Activated naive CD4-positive, alpha-beta T cell (primary cell): ENCODE measurements around the gene PSMC4.

Experiments used
- DNase-seq, 4 experiments: peaks; one replicate each; lab custom pipeline; 2025; lab: John Stamatoyannopoulos, UW

The PSMC4 gene

DNA sequence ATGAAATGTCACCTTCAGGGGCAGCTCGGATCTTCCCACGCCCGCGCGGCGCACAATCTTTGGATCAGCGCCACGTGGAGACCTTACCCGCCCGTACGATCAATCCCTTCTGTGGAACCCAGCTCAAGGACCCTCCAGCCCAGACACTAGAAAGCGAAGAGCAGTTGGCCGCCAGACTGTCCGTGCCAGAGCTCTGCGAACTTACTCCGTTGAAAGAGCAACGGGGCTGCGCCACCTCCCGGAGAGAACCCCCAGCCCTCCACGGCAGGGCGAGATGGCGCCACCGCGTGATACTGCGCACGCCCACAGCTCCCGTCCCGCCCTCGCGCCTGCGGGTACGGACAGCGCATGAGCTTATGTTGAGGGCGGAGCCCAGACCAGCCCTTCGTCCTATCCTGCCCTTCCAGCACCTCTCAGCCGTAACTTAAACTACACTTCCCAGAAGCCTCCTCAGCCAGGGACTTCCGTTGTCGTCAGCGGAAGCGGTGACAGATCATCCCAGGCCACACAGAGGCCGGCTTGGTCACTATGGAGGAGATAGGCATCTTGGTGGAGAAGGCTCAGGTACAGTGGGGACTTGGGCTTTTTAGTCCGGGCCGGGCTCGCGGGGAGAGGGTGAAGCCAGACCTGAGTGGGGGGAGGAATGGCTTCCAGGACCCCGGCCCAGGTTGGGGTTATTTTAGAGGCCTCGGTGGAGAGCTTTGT, at the start of gene PSMC4:
Gene PSMC4 (plus strand): TSS at position 491 of the 705 bp plus-strand sequence. CDS start 38 bp downstream, at position 529.
- DNase-seq, result peak; percentile 94 to 98 (median 97)

DNA sequence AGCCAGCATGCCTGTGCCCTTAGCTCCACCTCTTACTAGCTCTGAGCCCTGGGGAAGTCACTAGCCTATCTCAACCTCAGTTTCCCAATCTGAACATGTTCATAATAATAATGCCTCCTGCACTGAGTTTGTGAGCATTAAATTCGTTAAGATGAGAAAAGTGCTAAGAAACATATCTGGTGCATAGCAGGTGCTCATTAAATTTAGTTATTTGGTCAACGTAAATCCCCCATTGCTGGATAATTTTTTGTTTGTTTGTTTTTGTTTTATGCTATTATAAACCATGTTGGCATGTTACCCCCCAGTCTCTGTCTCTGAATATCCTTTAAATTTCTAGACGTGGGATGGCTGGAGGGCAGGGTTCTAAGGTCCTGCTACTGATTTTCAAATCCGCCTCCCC, 47.1 kb upstream of the PSMC4 start:
- no peak for DNase-seq

- no peak for DNase-seq
Observed at GRCh38 chr19:39924389-39924788, 46.6 kb upstream of the PSMC4 start.

GRCh38 chr19:39924952-39925351, 46.0 kb upstream of the PSMC4 start:
- no peak for DNase-seq

DNA sequence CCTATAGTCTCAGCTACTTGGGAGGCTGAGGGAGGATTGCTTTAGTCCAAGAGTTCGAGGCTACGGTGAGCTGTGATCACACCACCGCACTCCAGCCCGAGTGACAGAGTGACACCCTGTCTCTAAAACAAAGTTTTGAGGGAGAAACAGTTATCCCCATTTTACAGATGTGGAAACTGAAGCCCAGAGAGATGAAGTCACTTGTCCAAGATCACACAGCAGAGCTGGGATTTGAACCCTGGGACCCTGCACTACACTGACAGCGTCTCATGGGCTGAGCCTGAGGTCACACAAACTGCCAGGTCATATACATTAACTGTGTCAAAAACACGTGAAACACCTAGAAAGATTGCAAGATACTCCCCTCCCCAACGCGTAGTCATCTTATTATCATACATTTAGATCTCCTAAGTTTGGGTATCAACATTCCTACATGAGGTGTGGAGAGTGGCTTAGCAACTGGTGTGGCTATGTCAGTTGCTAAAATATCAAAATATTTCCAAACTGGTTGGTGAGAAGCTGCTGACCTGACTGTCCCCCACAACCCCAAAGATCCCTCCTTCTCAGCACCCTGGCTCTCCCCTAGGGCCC, 44.7 kb upstream of the PSMC4 start:
- DNase-seq, result no peak

GRCh38 chr19:39927076-39927475, 43.9 kb upstream of the PSMC4 start:
- DNase-seq, result no peak

DNA sequence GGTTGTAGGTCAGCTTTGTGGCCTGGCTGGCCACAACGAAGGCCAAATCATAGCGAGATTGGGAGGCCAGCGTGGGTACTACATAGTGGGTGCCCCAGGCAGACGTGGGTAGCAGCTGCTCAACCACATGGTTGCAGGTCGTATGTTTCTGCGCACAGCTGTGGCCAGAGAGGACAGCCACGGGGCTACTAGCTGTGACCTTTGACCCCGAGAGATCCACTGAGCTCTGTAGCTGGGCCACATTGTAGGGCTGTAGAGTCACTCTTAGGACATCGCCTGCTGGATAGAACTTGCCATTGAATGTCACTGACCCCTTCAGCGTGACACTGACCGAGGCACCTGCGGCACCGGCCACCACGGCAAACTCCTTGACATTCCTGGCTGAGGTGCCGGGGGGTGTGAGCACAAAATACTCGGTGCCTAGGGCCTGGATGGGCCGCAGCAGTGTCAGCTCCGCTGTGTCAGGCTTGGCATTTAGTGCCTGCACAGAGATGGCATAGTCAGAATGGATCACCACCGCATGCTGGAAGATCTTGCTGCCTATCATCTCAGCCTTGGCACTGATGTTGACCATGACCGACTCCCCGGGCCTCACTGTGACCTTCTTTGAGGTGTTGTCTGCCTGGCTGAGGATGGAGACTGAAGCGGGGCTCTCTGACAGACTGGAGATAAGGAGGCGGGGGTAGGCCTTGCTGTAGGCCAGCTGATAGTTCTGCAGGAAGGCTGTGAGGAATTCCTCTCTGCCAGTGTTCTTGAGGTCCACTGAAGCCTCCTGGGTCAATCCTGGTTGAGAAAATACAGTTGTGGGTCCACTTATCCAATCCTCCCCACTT, 43.2 kb upstream of the PSMC4 start:
- DNase-seq, result no peak

DNA sequence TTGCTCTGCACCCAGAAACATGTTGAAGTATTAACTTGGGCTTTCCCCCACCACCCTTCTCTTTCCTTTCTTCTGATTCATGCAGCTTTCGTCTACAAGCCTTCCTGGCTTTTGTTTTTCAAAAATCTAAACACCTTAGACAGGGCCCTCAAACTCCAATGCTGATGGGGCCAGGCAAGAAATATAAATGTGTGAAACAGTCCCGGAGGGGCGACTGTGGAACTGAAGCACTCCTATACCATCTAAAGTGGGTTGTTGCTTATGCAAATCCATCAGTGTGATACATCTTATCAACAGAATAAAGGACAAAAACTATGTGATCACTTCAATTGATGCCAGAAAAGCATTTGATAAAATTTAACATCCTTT, 42.6 kb upstream of the PSMC4 start:
- no peak for DNase-seq

GRCh38 chr19:39929750-39930149, 41.2 kb upstream of the PSMC4 start:
- no peak for DNase-seq

- no peak for DNase-seq
Observed at GRCh38 chr19:39934584-39935363, 36.2 kb upstream of the PSMC4 start, which contains the start of gene FCGBP. FCGBP (minus strand) TSS chr19:39934634.

DNA sequence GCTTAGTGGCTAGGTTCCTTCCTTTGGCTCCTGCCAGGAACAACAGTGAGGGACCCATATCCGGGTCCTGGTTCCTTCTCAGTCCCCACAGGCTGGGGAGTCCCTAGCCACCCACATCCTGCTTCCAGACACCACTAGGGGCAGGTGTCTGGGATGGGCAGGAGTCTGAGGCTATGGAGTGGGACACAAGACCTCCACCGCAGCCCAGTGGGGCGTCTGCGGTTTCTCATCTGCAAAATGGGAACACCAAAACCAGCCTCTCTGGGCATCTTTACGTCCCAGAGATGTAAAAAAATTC, 35.7 kb upstream of the PSMC4 start:
- DNase-seq, result no peak

DNA sequence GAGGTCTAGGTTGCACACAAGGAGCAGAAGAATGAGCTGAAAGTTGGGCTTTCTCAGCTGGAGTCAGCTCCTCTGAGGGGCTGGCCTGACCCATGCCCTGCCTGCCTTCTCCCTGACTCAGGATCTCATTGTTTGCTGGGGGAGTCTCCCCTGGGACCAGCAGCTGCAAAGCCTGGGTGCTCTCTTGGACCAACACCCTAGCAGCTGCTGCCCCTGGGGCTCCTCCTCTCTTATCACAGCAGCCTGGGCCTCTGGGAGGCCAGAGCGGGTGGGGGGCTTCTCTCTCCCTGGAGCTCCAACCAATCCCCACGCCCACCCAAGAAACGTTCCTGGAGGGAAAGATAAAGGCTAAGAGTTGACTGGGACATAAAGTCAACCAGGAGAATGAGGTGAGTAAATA, 34.9 kb upstream of the PSMC4 start:
- no peak for DNase-seq

DNA sequence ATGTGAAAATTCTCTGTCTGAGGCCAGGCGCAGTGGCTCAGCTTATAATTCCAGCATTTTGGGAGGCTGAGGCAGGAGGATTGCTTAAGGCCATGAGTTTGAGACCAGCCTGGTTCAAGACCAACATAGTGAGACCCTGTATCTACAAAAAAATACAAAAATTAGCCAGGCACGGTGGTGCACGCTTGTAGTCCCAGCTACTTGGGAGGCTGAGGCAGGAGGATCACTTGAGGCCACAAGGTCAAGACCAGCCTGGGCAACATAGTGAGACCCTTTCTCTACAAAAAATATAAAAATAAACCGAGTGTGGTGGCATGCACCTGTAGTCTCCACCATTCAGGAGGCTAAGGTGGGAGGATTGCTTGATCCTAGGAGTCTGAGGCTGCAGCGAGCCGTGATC, 34.3 kb upstream of the PSMC4 start:
- no peak for DNase-seq

GRCh38 chr19:39937094-39937720, 33.8 kb upstream of the PSMC4 start:
- DNase-seq, result no peak

DNA sequence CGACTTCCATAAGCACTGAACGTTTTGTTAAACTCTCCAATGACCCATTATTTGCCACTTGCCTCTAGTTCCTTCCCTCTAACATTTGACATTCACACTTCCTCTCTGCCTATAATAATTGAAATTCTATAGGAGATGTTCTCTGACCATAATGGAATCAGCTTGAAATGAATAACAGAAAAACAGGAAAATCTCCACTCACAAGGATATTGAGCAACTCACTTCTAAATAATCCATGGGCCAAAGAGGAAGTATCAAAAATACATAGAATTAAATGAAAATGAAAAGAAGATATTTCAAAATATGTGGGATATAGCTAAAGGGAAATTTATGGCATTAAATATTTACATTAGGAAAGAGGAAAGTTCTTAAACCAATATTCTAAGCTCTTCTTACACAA, 33.2 kb upstream of the PSMC4 start:
- DNase-seq, result no peak

GRCh38 chr19:39939556-39939955, 31.4 kb upstream of the PSMC4 start:
- no peak for DNase-seq

- no peak for DNase-seq
Observed at GRCh38 chr19:39940221-39940833, 30.6 kb upstream of the PSMC4 start.

DNA sequence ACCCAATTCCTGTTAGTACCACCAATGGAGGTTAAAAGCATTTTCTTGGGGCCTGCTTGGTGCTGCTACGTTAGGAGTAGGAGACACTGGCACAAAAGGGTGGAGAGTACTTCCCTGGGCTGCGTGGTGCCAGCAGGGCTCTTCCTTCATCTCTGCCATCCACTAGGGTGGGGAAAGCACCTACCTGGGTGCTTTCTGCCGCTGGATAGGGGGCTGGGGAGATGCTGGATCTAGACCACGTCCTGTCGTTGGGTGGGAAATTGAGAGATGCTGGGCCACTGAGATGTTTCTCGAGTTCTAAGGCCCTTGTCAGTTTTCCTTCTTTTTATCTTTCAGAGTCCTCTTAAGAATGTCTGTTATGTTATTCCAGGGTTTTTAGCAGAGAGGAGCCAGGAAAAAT, 29.8 kb upstream of the PSMC4 start:
- DNase-seq, result no peak

DNA sequence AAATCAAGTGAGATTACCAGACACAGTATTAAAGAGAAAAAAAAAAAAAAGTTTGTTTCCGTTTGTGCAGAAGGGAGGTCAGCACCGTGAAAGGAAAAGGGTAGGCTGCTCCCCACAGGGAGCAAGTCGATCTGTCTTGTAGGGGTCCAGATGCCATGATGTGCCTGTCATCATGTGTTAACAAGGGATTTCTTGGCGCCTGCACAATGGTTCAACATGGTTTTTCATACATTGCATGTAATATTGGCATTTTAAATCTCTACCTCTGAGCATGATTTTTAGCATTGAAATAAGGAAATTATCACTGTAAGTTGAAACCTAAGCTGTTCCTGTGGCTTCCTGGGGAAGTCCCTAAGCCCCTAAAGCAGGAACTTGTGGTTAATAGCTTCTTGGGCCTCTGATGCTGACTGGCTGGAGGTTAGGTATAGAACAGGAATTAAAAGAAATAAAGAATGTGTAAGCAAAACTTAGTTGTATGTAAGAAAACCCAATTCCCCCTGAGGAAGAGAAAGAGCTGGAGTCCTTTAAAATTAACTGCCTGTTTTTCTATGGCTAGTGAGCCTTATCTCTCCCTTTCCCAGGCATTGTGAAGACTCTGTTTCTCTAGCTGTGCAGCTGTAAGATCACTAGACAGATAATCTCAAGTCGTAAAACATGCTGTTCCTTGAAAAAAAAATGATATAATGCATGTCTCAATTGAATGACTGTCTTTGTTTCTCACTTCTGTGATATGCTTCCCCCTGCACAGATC, 29.2 kb upstream of the PSMC4 start:
- no peak for DNase-seq

DNA sequence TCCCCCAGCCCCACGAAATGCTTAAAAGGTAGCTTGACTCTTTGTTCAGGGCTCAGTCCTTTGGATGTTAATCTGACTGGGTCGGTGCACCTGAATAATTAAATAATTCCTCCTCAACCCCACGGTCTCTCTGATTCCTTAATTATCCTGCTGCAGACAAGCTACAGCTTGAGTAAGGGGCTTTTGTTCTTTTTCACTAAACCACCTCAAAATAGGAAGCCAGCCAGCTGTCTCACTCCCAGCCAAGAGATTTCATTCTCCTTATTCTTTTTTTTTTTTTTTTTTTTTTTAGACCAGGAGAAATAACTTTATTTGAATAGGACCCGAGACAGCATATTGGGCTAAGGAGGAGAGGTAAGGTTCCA, 28.6 kb upstream of the PSMC4 start:
- DNase-seq, result no peak

DNA sequence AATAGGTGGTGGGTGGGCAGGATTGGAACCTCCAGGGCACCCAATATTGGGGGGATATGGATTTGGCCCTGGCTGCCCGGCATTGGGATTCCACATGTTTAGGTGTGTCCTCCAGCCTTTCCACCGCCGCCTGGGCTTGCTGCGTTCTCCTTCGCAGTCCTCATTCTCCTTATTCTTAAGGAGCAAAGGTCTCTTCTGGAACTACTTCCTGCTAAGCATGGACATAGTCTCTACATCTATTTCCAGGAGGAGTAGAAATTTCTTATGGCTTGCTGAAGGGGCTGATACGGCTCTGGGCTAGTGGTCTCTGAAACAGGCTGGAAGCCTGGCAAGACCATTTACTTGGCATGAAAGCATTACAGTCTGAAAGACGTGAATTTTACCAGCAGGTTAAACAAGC, 27.4 kb upstream of the PSMC4 start:
- no peak for DNase-seq
